ENCODE data around the gene PLA2G2F.

PLA2G2F gene

GRCh38 chr1:20174937-20175666 lies 36.0 kb downstream of the PLA2G2F start:
- no peak for DNase-seq

- no peak for DNase-seq
Measured at GRCh38 chr1:20178634-20179370, 39.7 kb downstream of the PLA2G2F start.

GRCh38 chr1:20179371-20180128 lies 40.4 kb downstream of the PLA2G2F start:
- DNase-seq: no peak

GRCh38 chr1:20180129-20180843 lies 41.2 kb downstream of the PLA2G2F start:
- no peak for DNase-seq

- no peak for DNase-seq
Measured at GRCh38 chr1:20180844-20181207, 41.7 kb downstream of the PLA2G2F start.

- DNase-seq: no peak
Measured at GRCh38 chr1:20182415-20182814, 43.3 kb downstream of the PLA2G2F start.

- no peak for DNase-seq
Measured at GRCh38 chr1:20183035-20183434, 43.9 kb downstream of the PLA2G2F start.

- no peak for DNase-seq
Measured at GRCh38 chr1:20183616-20184271, 44.6 kb downstream of the PLA2G2F start.

GRCh38 chr1:20184481-20184900 lies 45.4 kb downstream of the PLA2G2F start:
- peak; percentile 18 for DNase-seq

GRCh38 chr1:20184997-20185833 lies 46.1 kb downstream of the PLA2G2F start:
- peak; percentile 80 for DNase-seq

- DNase-seq: peak; percentile 87
Measured at GRCh38 chr1:20185834-20186782, 47.0 kb downstream of the PLA2G2F start, which contains the start of the genes PLA2G2C and UBXN10. Gene PLA2G2C, minus strand, starts transcription at chr1:20186518. Its CDS starts 9,155 bp downstream, at chr1:20177363. Gene UBXN10, plus strand, starts transcription at chr1:20186096. Its CDS starts 4,466 bp downstream, at chr1:20190562.

GRCh38 chr1:20187103-20187812 lies 48.1 kb downstream of the PLA2G2F start:
- DNase-seq: peak; percentile 65

GRCh38 chr1:20187813-20188454 lies 48.8 kb downstream of the PLA2G2F start:
- DNase-seq: no peak

GRCh38 chr1:20188455-20188817 lies 49.3 kb downstream of the PLA2G2F start:
- no peak for DNase-seq

- no peak for DNase-seq
Measured at GRCh38 chr1:20189664-20190063, 50.5 kb downstream of the PLA2G2F start.

- no peak for DNase-seq
Measured at GRCh38 chr1:20190256-20191160, 51.4 kb downstream of the PLA2G2F start.

- DNase-seq: no peak
Measured at GRCh38 chr1:20191266-20191825, 52.2 kb downstream of the PLA2G2F start.
